ENCODE measurements around the gene ALG12.
A peak's percentile ranks its signal among the peaks of the same experiment; 100 is the strongest.

The ALG12 gene

GRCh38 chr22:49960159-49961004 is 42.1 kb upstream of the ALG12 start, which contains the start of gene PIM3:
Gene PIM3 (plus strand): TSS chr22:49960772. CDS start chr22:49960948, 176 bp downstream.
- DNase-seq (ENCODE audit: insufficient read length, low spot score), result peak; percentile 95
- no peak for FAIRE-seq
- TF ChIP-seq CTCF (IDR thresholded peaks at IDR 0.05; ENCODE audit: insufficient read depth, missing control alignments), result no peak

- TF ChIP-seq CTCF (IDR thresholded peaks at IDR 0.05; ENCODE audit: insufficient read depth, missing control alignments), result no peak
- DNase-seq (ENCODE audit: insufficient read length, low spot score) (no peak), FAIRE-seq (no peak)
Measured at GRCh38 chr22:49959782-49960158, 41.5 kb upstream of the ALG12 start.

GRCh38 chr22:49958931-49959781 is 40.9 kb upstream of the ALG12 start:
- DNase-seq (ENCODE audit: insufficient read length, low spot score) (no peak), FAIRE-seq (no peak)
- TF ChIP-seq CTCF (IDR thresholded peaks at IDR 0.05; ENCODE audit: insufficient read depth, missing control alignments), result no peak

- FAIRE-seq, result no peak
- no peak for DNase-seq (ENCODE audit: insufficient read length, low spot score)
- no peak for TF ChIP-seq CTCF (IDR thresholded peaks at IDR 0.05; ENCODE audit: insufficient read depth, missing control alignments)
Measured at GRCh38 chr22:49958366-49958921, 40.2 kb upstream of the ALG12 start.

GRCh38 chr22:49957826-49958365 is 39.7 kb upstream of the ALG12 start:
- FAIRE-seq, result no peak
- no peak for DNase-seq (ENCODE audit: insufficient read length, low spot score)
- TF ChIP-seq CTCF (IDR thresholded peaks at IDR 0.05; ENCODE audit: insufficient read depth, missing control alignments), result no peak

- no peak for DNase-seq (ENCODE audit: insufficient read length, low spot score)
- no peak for FAIRE-seq
- no peak for TF ChIP-seq CTCF (IDR thresholded peaks at IDR 0.05; ENCODE audit: insufficient read depth, missing control alignments)
Measured at GRCh38 chr22:49956914-49957825, 38.9 kb upstream of the ALG12 start.

All from D721Med (cell line).